Neuronal stem cell (in vitro differentiated cells): Measurements from ENCODE around the gene TSSK6.

Source experiments
- DNase-seq: peaks from one replicate; pipeline ENCODE4 v3.0.0-alpha.2; 2013; ENCODE audit warnings: low spot score
- H2AFZ ChIP-seq: one replicate; pipeline ENCODE4 v1.6.1; 2013; ENCODE audit warnings: mild to moderate bottlenecking, low read length, inconsistent platforms
- H2AK5ac ChIP-seq: 2 replicates; pipeline ENCODE4 v1.6.1; 2013; ENCODE audit warnings: low read depth, mild to moderate bottlenecking, inconsistent platforms, low read length, moderate library complexity, mixed read lengths
- H2BK120ac ChIP-seq: 2 replicates; pipeline ENCODE4 v1.6.1; 2013; ENCODE audit warnings: low read depth, mild to moderate bottlenecking, inconsistent platforms, low read length, moderate library complexity, mixed read lengths
- H2BK12ac ChIP-seq: one replicate; pipeline ENCODE4 v1.6.1; 2013; ENCODE audit warnings: low read length, inconsistent platforms
- H2BK15ac ChIP-seq: 2 replicates; pipeline ENCODE4 v1.6.1; 2013; ENCODE audit warnings: mild to moderate bottlenecking, low read length, inconsistent platforms, mixed read lengths
- H2BK5ac ChIP-seq: one replicate; pipeline ENCODE4 v1.6.1; 2013; ENCODE audit warnings: inconsistent platforms, mild to moderate bottlenecking, low read length, moderate library complexity
- H3K14ac ChIP-seq: one replicate; pipeline ENCODE4 v1.6.1; 2013; ENCODE audit warnings: low read length, inconsistent platforms
- H3K18ac ChIP-seq: 2 replicates; pipeline ENCODE4 v1.6.1; 2013; ENCODE audit warnings: low read length, inconsistent platforms
- H3K23ac ChIP-seq: 2 replicates; pipeline ENCODE4 v1.6.1; 2013; ENCODE audit warnings: low read depth, mild to moderate bottlenecking, mixed read lengths, low read length, inconsistent platforms; ENCODE audit not compliant: poor library complexity
- H3K27ac ChIP-seq: replicated peaks from 3 replicates; pipeline ENCODE4 v1.5.1; 2013; ENCODE audit warnings: low read length, inconsistent platforms
- H3K27me3 ChIP-seq, 3 experiments: 2 replicates each; pipeline ENCODE4 v1.6.1; 2013; ENCODE audit warnings: low read length in 3 of 3, mild to moderate bottlenecking in 2 of 3, inconsistent platforms in 1 of 3, low read depth in 1 of 3, mixed read lengths in 1 of 3, moderate library complexity in 1 of 3; ENCODE audit not compliant: control insufficient read depth in 3 of 3, insufficient read depth in 3 of 3
- H3K36me3 ChIP-seq, 2 donors: replicated peaks in 1 of 2; 2 replicates each; pipeline ENCODE4 v1.6.1; 2013; ENCODE audit warnings: low read length in 2 of 2; ENCODE audit not compliant: control insufficient read depth in 2 of 2, insufficient read depth in 2 of 2
- H3K4ac ChIP-seq: 2 replicates; pipeline ENCODE4 v1.6.1; 2013; ENCODE audit warnings: inconsistent platforms, mild to moderate bottlenecking, low read length, moderate library complexity
- H3K4me1 ChIP-seq, 2 donors: 1 replicate in 1 of 2; 2 replicates in 1 of 2; pipeline ENCODE4 v1.6.1; 2013; ENCODE audit warnings: low read length in 2 of 2, low read depth in 1 of 2; ENCODE audit not compliant: control insufficient read depth in 2 of 2, insufficient read depth in 1 of 2
- H3K4me2 ChIP-seq: one replicate; pipeline ENCODE4 v1.6.1; 2013; ENCODE audit warnings: mild to moderate bottlenecking, low read length, inconsistent platforms; ENCODE audit not compliant: insufficient read depth, poor library complexity, severe bottlenecking
- H3K4me3 ChIP-seq, 2 donors: 2 replicates each; pipeline ENCODE4 v1.5.1; 2013; ENCODE audit warnings: low read length in 2 of 2, mild to moderate bottlenecking in 2 of 2, inconsistent platforms in 1 of 2, moderate library complexity in 1 of 2
- H3K79me1 ChIP-seq: one replicate; pipeline ENCODE4 v1.6.1; 2013; ENCODE audit warnings: low read depth, mild to moderate bottlenecking, inconsistent platforms, low read length, moderate library complexity
- H3K9ac ChIP-seq: one replicate; pipeline ENCODE4 v1.6.1; 2013; ENCODE audit warnings: mild to moderate bottlenecking, low read depth, low read length, inconsistent platforms; ENCODE audit not compliant: poor library complexity
- H3K9me3 ChIP-seq, 2 donors: replicated peaks in 1 of 2; 2 replicates each; pipeline versions ENCODE3 to v1.6.1; 2013; ENCODE audit warnings: low read length in 2 of 2, mild to moderate bottlenecking in 2 of 2, inconsistent platforms in 1 of 2, low read depth in 1 of 2, mixed read lengths in 1 of 2, moderate library complexity in 1 of 2; ENCODE audit not compliant: control insufficient read depth in 2 of 2, insufficient read depth in 1 of 2
- H4K8ac ChIP-seq: one replicate; pipeline ENCODE4 v1.6.1; 2013; ENCODE audit warnings: low read depth, mild to moderate bottlenecking, inconsistent platforms, low read length, moderate library complexity
- H4K91ac ChIP-seq: one replicate; pipeline ENCODE4 v1.6.1; 2013; ENCODE audit warnings: low read length, low read depth, mild to moderate bottlenecking, inconsistent platforms; ENCODE audit not compliant: poor library complexity
- WGBS, 2 donors: extraction: QIAGEN DNeasy Blood & Tissue Kit; methylation state at CpG; one replicate each; pipeline ENCODE4 v1.1.7; 2013; ENCODE audit warnings: missing lambda C conversion rate in 2 of 2, mixed read lengths in 1 of 2; ENCODE audit not compliant: insufficient read length in 2 of 2, insufficient replicate concordance in 1 of 2; ENCODE audit errors: extremely low coverage in 2 of 2; 5-methylcytosine and 5-hydroxymethylcytosine counted together

The TSSK6 gene

DNA sequence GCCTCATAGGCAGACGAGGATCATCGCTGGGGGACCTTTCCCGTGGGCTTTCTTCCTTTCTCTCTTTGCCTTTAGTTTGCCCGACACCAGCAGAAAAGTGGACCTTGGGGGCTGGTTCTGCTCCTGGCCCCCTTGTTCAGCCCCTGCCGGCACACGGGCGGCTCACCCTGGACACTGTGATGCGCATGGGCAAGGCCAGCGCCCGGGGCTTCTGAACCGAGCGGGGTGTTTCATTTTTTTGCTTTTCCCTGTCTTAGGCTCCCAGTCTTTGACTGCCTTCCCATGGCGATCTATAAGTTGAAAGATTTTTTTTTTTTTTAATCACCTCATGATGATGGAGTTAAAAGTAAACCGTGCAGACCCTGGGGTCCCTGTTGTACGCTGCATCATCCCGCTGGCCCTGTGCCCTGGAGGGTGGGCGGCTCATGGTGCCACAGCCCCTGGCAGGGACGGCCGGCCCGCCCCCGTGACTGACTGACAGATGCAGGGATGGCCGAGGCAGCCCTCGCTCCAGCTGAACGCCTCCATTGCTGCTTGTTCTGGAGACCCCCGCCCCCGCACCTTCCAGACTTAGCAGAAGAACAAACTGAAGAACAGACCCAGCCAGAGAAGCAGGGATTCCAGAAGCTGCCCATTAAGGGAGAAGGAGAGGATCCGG lies 9.6 kb downstream of the TSSK6 start:
- Histone ChIP-seq H3K9me3 (no peaks in the 10 kb centered on the region), H2BK15ac (no peak overlapping the region), H3K79me1 (peaks cover 4% of the 10 kb centered on the region), H3K23ac (peak overlapping the region; percentile 12), H3K4me3 (no peak overlapping the region), H2AFZ (no peak overlapping the region), H2BK120ac (no peak overlapping the region), H4K91ac (no peak overlapping the region), H3K4me1 (peaks cover 0 to 2% of the 10 kb centered on the region in 2 donors), H4K8ac (no peak overlapping the region), H3K14ac (no peak overlapping the region), H3K27ac (no peak overlapping the region), H2AK5ac (no peak overlapping the region), H3K36me3 (peaks cover 49 to 82% of the 10 kb centered on the region in 2 donors), H3K4ac (no peak overlapping the region), H3K27me3 (no peaks in the 10 kb centered on the region), H2BK12ac (peak overlapping the region; percentile 10), H3K4me2 (no peak overlapping the region), H3K18ac (no peak overlapping the region), H2BK5ac (no peak overlapping the region), H3K9ac (peak overlapping the region; percentile 21)
- no peak for DNase-seq
- WGBS, 2 donors = no CpG with 5 or more reads among the region's 27 CpGs

GRCh38 chr19:19504754-19505668 lies 10.3 kb downstream of the TSSK6 start:
- no peak overlapping the region for H2AFZ ChIP-seq
- H2AK5ac ChIP-seq = no peak overlapping the region
- H3K4me3 ChIP-seq = no peak overlapping the region
- no peak overlapping the region for H2BK120ac ChIP-seq
- no peak overlapping the region for H3K18ac ChIP-seq
- H3K36me3 ChIP-seq = peaks cover 56 to 90% of the 10 kb centered on the region in 2 donors
- WGBS, 2 donors = no CpG with 5 or more reads among the region's 23 CpGs
- peak overlapping the region; percentile 21 for H3K9ac ChIP-seq
- no peak for DNase-seq
- no peak overlapping the region for H4K91ac ChIP-seq
- no peak overlapping the region for H4K8ac ChIP-seq
- no peak overlapping the region for H3K14ac ChIP-seq
- no peak overlapping the region for H3K23ac ChIP-seq
- peaks cover 9% of the 10 kb centered on the region for H3K79me1 ChIP-seq
- H3K27me3 ChIP-seq = no peaks in the 10 kb centered on the region
- H3K4ac ChIP-seq = no peak overlapping the region
- peak overlapping the region; percentile 10 for H2BK12ac ChIP-seq
- H3K27ac ChIP-seq = no peak overlapping the region
- H3K4me2 ChIP-seq = no peak overlapping the region
- peaks cover 0 to 2% of the 10 kb centered on the region in 2 donors for H3K4me1 ChIP-seq
- H3K9me3 ChIP-seq = no peaks in the 10 kb centered on the region
- H2BK5ac ChIP-seq = no peak overlapping the region
- no peak overlapping the region for H2BK15ac ChIP-seq

DNA sequence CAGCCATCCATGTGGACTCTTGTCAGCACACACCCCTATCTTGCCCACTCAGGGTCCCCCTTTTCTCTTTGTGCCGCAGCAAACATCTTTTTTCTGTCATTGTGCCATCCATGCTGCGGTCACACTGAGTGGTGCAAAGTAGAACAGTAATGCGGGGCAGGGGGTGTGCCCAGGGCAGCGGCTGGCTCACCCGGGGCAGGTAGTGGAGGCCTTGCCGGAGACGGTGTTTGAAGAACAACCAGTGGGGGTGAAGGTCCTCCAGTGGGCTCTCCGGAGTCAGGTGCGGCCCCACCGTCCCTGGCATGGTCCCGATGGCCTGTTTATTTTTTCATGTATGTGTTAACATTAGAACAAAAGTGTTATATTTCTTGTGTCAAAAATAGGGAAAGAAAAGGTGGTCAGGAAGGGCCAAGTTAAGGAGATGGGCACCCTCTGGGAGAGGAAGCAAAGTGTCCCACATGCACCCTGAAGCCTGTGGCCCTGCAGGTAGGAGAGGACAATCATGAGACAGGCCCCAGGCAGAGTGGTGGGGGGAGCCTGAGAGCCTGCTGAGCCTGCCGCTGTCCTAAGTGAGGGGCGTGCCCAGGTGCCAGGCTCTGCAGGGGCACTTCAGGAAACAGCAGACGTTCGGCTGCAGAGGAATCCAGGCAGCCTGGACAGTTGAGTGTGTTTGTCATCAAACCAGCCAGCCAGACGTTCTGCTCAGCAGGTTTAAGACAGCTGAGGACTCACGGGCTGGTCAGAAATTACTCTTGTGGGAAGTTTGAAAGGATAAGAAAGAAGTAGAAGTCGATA lies 12.3 kb downstream of the TSSK6 start:
- no peaks in the 10 kb centered on the region for H3K9me3 ChIP-seq
- WGBS, 2 donors = 100% methylated on average over 1 of the region's 18 CpGs; no CpG with 5 or more reads in 1 of the 2 donors

More for the DNA sequence above, 12.3 kb downstream of the TSSK6 start:
- no peak overlapping the region for H3K14ac ChIP-seq
- H3K27ac ChIP-seq = no peak overlapping the region
- H3K79me1 ChIP-seq = peaks cover 13% of the 10 kb centered on the region
- H3K4me1 ChIP-seq = no peaks in the 10 kb centered on the region
- H3K27me3 ChIP-seq = no peaks in the 10 kb centered on the region
- peak overlapping the region; percentile 17 for H4K8ac ChIP-seq
- DNase-seq = no peak
- H3K18ac ChIP-seq = no peak overlapping the region
- peaks cover 69 to 100% of the 10 kb centered on the region in 2 donors for H3K36me3 ChIP-seq
- no peak overlapping the region for H2BK15ac ChIP-seq
- H3K4ac ChIP-seq = no peak overlapping the region
- peak overlapping the region; percentile 39 for H2BK5ac ChIP-seq
- H2AFZ ChIP-seq = no peak overlapping the region
- no peak overlapping the region for H4K91ac ChIP-seq
- H3K4me3 ChIP-seq = no peak overlapping the region
- no peak overlapping the region for H2AK5ac ChIP-seq
- H3K4me2 ChIP-seq = no peak overlapping the region
- peak overlapping the region; percentile 72 for H3K9ac ChIP-seq
- no peak overlapping the region for H2BK12ac ChIP-seq
- H2BK120ac ChIP-seq = no peak overlapping the region
- H3K23ac ChIP-seq = no peak overlapping the region
